Mucosa of stomach (tissue), 1 donor: Measurements from ENCODE around the gene KCNT2.

Source experiments
- H3K27me3 ChIP-seq: one replicate; pipeline ENCODE4 v1.7.0; 2013; ENCODE audit warnings: mild to moderate bottlenecking, low read length; ENCODE audit not compliant: control insufficient read depth, insufficient read depth
- H3K36me3 ChIP-seq: one replicate; pipeline ENCODE4 v1.7.0; 2013; ENCODE audit warnings: low read length; ENCODE audit not compliant: control insufficient read depth, insufficient read depth
- H3K4me1 ChIP-seq: one replicate; pipeline ENCODE4 v1.7.0; 2013; ENCODE audit warnings: mild to moderate bottlenecking, low read length; ENCODE audit not compliant: control insufficient read depth, insufficient read depth
- H3K4me3 ChIP-seq: one replicate; pipeline ENCODE4 v1.7.0; 2013; ENCODE audit warnings: low read length
- H3K9ac ChIP-seq: one replicate; pipeline ENCODE4 v1.7.0; 2013; ENCODE audit warnings: mild to moderate bottlenecking, low read length, moderate library complexity
- H3K9me3 ChIP-seq: one replicate; pipeline ENCODE4 v1.7.0; 2013; ENCODE audit warnings: mild to moderate bottlenecking, low read length, moderate library complexity; ENCODE audit not compliant: control insufficient read depth
- donor health status: Pancreatic carcinoma.

KCNT2 gene

DNA sequence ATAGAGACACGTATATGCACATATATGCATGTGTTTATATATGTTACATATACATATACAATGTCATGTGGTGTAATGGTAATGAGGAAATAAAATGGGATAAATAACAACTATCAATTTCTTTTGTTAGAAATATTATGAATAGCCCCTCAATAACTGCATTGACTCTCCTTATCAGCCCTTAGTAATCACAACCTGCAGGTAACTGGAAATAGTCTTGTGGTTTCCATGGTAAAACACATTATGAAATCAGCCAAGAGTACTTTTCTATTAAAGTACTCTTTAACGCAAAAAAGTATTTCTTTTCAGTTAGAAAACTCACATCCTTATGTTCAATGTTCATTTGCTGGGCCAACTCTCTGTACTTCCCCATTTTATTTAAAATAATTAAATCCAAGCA lies 105.8 kb downstream of the KCNT2 start:
- H3K27me3 ChIP-seq: no peaks in the 10 kb centered on the region
- no peaks in the 10 kb centered on the region for H3K36me3 ChIP-seq
- H3K4me3 ChIP-seq: no peak overlapping the region
- no peaks in the 10 kb centered on the region for H3K9me3 ChIP-seq
- H3K4me1 ChIP-seq: no peaks in the 10 kb centered on the region
- no peak overlapping the region for H3K9ac ChIP-seq

DNA sequence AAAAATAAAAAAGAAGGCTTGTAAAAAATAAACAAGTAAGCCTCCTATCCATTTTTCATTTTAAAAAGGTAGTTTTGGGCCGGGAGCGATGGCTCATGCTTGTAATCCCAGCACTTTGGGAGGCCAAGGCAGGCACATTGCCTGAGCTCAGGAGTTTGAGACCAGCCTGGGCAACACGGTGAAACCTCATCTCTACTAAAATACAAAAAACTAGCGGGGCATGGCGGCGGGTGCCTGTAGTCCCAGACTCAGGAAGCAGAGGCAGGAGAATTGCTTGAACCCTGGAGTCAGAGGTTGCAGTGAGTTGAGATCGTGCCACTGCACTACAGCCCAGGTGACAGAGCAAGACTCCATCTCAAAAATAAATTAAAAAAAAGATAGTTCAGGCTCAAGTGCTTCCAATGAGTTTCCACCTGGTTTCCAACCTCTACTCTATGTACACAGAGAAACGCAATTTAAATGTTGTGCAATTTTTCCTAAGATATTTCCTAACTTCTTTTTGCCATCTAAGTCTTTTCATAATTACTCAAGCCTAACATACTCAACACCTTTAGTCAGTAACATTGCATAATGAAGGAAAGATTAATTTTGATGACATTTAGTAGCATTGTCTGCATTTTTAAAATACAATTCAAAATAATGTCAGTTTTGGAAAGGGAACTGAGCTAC lies 106.3 kb downstream of the KCNT2 start:
- H3K27me3 ChIP-seq: no peaks in the 10 kb centered on the region
- H3K4me1 ChIP-seq: no peaks in the 10 kb centered on the region
- H3K9ac ChIP-seq: no peak overlapping the region
- no peaks in the 10 kb centered on the region for H3K9me3 ChIP-seq
- no peak overlapping the region for H3K4me3 ChIP-seq
- no peaks in the 10 kb centered on the region for H3K36me3 ChIP-seq

DNA sequence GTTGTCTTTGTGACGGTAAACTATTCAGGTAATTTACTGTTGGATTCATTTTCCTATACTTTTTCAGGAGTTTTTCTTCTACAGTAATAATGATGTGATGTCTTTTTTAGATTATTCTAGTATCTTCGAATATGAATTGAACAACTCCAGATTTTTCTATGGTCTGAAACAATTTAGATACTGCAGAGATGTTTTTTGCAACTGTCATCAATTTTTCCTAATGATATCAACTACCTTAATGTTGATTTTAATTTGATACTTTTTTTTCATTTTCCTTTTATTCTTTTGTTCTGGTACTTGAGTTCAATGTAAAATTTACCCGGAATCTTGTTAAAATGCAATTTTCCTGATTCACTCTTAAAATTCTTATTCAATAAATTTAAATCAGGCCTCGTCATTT lies 110.4 kb downstream of the KCNT2 start:
- H3K9me3 ChIP-seq: no peaks in the 10 kb centered on the region
- H3K4me1 ChIP-seq: no peaks in the 10 kb centered on the region
- H3K36me3 ChIP-seq: no peaks in the 10 kb centered on the region
- no peak overlapping the region for H3K4me3 ChIP-seq
- no peaks in the 10 kb centered on the region for H3K27me3 ChIP-seq
- no peak overlapping the region for H3K9ac ChIP-seq

- Histone ChIP-seq H3K4me1 (no peaks in the 10 kb centered on the region), H3K9ac (no peak overlapping the region), H3K9me3 (no peaks in the 10 kb centered on the region), H3K4me3 (no peak overlapping the region), H3K36me3 (no peaks in the 10 kb centered on the region), H3K27me3 (no peaks in the 10 kb centered on the region)
These were observed 113.5 kb downstream of the KCNT2 start for GRCh38 chr1:196494766-196495165.

- H3K4me1 ChIP-seq: no peaks in the 10 kb centered on the region
- no peaks in the 10 kb centered on the region for H3K9me3 ChIP-seq
- H3K36me3 ChIP-seq: no peaks in the 10 kb centered on the region
- no peak overlapping the region for H3K4me3 ChIP-seq
- H3K27me3 ChIP-seq: no peaks in the 10 kb centered on the region
- H3K9ac ChIP-seq: no peak overlapping the region
These were observed 114.4 kb downstream of the KCNT2 start for GRCh38 chr1:196493881-196494280.

DNA sequence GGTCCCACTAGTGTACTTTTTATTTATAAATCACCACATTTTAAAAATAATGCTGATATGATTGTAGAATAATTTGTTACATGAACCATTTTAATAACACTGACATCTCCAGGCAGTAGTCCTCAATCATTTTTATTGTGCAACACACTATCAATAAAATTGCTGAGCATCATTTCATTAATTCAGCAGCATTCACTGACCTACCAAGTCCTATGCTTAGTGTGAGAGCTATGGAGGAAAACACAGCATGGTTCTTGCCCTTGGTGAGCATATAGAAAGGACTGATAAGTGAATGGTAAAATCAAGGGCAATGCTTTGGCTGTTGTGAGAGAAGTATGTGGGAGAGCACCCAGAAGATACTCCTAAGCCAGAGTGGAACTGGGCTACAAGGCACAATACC lies 119.7 kb downstream of the KCNT2 start:
- Histone ChIP-seq H3K27me3 (no peaks in the 10 kb centered on the region), H3K4me3 (no peak overlapping the region), H3K9ac (no peak overlapping the region), H3K36me3 (no peaks in the 10 kb centered on the region), H3K4me1 (no peaks in the 10 kb centered on the region), H3K9me3 (no peaks in the 10 kb centered on the region)

DNA sequence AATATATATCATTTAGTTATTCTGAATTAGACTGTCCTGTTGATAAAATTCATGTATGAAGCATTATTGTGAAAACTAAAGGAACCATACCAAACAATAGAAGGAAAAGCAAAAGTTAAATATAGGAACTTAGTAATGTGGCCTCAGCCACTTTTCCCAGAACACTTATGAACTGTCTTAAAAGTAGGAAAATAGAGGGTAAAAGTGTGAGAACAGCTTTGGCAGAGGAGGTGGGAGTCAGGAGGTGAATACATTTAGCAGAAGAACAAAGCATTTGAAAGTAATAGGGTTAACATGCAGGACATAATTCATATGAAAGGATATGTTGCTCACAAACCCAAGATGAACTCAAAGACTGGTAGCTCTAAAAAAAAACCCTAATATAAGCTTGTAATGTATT lies 121.9 kb downstream of the KCNT2 start:
- H3K36me3 ChIP-seq: no peaks in the 10 kb centered on the region
- H3K9ac ChIP-seq: no peak overlapping the region
- no peak overlapping the region for H3K4me3 ChIP-seq
- H3K27me3 ChIP-seq: no peaks in the 10 kb centered on the region
- no peaks in the 10 kb centered on the region for H3K9me3 ChIP-seq
- no peaks in the 10 kb centered on the region for H3K4me1 ChIP-seq

DNA sequence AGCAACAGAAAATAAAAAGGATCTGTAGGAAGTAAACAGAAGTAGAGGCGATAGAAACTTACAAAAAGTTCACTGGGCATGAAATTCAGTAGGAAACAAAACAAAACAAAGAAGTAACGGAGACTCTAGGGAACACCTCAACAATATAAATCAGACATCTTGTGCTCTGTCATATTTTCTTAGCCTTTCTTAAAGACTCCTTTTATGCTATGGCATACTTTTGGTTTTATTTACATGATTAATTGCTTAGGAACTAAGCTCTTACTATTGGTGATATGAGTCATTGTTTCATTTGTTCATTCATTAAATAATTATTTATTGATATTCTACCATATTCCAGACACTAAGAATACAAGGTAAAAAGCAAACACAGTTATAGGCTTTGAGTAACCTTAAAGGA lies 126.6 kb downstream of the KCNT2 start:
- Histone ChIP-seq H3K4me3 (no peak overlapping the region), H3K9ac (no peak overlapping the region), H3K4me1 (no peaks in the 10 kb centered on the region), H3K9me3 (no peaks in the 10 kb centered on the region), H3K27me3 (no peaks in the 10 kb centered on the region), H3K36me3 (no peaks in the 10 kb centered on the region)

DNA sequence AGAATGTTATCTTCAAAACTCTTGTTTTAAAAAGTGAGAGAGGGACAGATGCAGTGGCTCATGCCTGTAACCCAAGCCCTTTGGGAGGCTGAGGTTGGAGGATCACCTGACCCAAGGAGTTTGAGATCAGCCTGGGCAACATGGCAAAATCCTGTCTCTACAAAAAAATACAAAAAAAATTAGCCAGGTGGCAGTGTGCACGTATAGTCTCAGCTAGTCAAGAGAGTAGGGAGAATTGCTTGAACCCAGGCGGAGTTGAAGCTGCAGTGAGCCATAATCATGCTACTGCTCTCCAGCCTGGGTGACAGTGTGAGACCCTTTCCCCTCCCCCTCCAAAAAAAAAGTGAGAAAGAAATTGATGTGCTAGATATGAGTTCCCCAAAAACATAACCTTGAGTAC lies 131.0 kb downstream of the KCNT2 start:
- no peaks in the 10 kb centered on the region for H3K9me3 ChIP-seq
- no peaks in the 10 kb centered on the region for H3K36me3 ChIP-seq
- H3K27me3 ChIP-seq: no peaks in the 10 kb centered on the region
- H3K4me1 ChIP-seq: no peaks in the 10 kb centered on the region
- no peak overlapping the region for H3K9ac ChIP-seq
- H3K4me3 ChIP-seq: no peak overlapping the region

DNA sequence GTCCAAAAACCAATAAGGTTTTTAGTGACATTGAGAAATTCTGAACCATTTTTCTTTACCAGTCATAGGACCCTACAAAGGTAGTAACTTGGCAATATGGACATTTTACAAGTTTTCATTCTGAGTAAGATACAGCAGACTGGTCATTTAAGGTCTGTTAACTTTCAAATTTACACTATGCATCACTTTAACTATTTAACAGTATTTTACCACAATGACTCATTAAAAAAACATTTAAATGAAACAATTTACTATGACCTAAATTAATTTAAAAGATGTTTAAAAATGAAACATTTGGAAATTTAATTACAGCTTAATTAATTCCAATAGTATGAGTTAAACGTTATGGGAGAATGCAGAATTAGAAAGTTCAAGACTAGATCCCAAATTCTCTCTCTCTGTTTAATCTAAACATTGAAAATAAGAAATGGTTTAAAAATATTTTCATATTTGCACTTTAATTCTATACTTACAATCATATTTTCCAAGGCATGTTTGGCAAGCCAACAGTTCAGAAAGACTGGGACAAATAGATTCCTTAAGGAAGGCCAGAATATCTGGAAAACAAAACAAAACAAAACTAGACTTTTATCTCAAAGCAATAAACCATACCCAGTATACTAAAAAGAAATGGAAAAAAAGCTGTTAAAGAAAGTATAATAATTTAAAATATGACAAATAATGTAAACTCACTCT lies 140.9 kb downstream of the KCNT2 start:
- Histone ChIP-seq H3K9ac (no peak overlapping the region), H3K9me3 (no peaks in the 10 kb centered on the region), H3K27me3 (no peaks in the 10 kb centered on the region), H3K4me1 (no peaks in the 10 kb centered on the region), H3K36me3 (no peaks in the 10 kb centered on the region), H3K4me3 (no peak overlapping the region)

DNA sequence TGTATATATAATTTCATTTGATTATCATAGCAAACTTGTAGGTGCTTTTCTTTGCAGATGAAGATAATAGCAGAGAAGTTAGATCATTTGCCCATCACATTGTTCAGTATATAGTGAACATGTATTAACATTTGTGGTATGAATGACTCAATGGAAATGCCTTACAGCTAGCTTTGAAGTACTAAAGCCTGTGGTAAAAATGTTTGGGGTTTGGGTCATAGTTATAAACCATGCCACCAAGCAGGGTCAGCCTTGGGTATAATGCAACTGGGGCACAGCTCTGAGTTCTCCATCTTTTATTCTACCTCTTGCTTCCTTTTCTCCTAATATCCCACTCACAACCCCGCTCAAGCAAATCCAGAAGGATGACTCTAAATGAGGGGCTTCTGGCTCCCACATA lies 141.6 kb downstream of the KCNT2 start:
- H3K36me3 ChIP-seq: no peaks in the 10 kb centered on the region
- H3K9me3 ChIP-seq: no peaks in the 10 kb centered on the region
- H3K4me3 ChIP-seq: no peak overlapping the region
- H3K4me1 ChIP-seq: no peaks in the 10 kb centered on the region
- no peaks in the 10 kb centered on the region for H3K27me3 ChIP-seq
- H3K9ac ChIP-seq: no peak overlapping the region

DNA sequence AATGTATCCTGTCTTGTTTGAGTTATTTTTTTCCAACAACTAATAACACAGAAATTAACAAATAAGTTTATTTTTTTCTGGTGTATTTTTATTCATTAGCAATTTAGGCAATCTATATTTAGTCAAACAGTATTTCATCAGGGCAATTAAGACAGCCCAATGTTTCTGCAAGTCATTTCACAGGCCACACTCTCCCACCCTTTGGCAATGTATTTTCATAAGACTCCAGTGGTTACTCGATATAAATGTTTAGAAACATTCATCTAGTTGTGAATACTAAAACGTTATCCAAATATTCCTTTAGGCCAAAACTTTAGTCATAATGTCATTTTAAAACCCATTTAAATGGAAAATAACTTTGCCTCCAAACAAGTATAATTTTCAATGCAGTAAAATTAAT lies 142.1 kb downstream of the KCNT2 start:
- no peaks in the 10 kb centered on the region for H3K27me3 ChIP-seq
- H3K36me3 ChIP-seq: no peaks in the 10 kb centered on the region
- no peaks in the 10 kb centered on the region for H3K4me1 ChIP-seq
- no peaks in the 10 kb centered on the region for H3K9me3 ChIP-seq
- H3K4me3 ChIP-seq: no peak overlapping the region
- H3K9ac ChIP-seq: no peak overlapping the region
